GM12878 (cell line): Measurements from ENCODE around the gene STEAP2. TPM values are rescaled to one million over a fixed set of nuclear protein-coding genes. Genes with fewer than 3 reads are reported as not detected.

Experiments used
- ATAC-seq: fragments of 200-7000 bp; cut with Tn5 transposase; 3 replicates; pipeline ENCODE4 v1.9.1; 2020; ENCODE audit warnings: mild to moderate bottlenecking, moderate library complexity
- BruUV-seq: library from RNA; stranded (reverse); fragments of 400-500 nt; replicated peaks from 2 replicates; lab custom pipeline; 2021; lab: Mats Ljungman, UMichigan
- CTCF ChIA-PET: fragments of 300-600 bp; sonication (Branson Sonifier 250); formaldehyde crosslinking; extraction: SDS; loops from one replicate; lab custom pipeline; 2021; ENCODE audit warnings: inconsistent platforms; lab: Yijun Ruan, JAX
- POLR2A ChIA-PET: fragments of 350-600 bp; formaldehyde crosslinking; extraction: SDS; loops from one replicate; lab custom pipeline; 2021; ENCODE audit warnings: inconsistent platforms; lab: Charles Lee
- RAD21 ChIA-PET: fragments of 300-600 bp; sonication (Branson Sonifier 250); formaldehyde crosslinking; loops from one replicate; lab custom pipeline; 2023; ENCODE audit warnings: antibody characterized with exemption; ENCODE audit not compliant: unreplicated experiment; lab: Charles Lee
- SMC1A ChIA-PET: fragments of 300-600 bp; sonication (Branson Sonifier 250); formaldehyde crosslinking; loops from one replicate; lab custom pipeline; 2023; ENCODE audit not compliant: unreplicated experiment, uncharacterized antibody; lab: Charles Lee
- DNase-seq: peaks from one replicate; pipeline ENCODE4 v3.0.0-alpha.2; 2011; ENCODE audit warnings: low read depth, low spot score
- FAIRE-seq: peaks from 3 replicates; lab custom pipeline; 2011; peaks lifted over from hg19 to GRCh38; lab: Jason Lieb, UNC
- H2AFZ ChIP-seq: 2 replicates; pipeline ENCODE4 v1.6.0; 2011; ENCODE audit warnings: low read depth, low read length, control low read depth; ENCODE audit not compliant: control insufficient read depth
- H3K27ac ChIP-seq: 2 replicates; pipeline ENCODE4 v1.5.1; 2011; ENCODE audit warnings: control low read depth; ENCODE audit not compliant: control insufficient read depth, insufficient read depth
- H3K27me3 ChIP-seq, 2 experiments: replicated peaks in 1 of 2; 2 replicates each; pipeline versions ENCODE4 v1.6.0 to v1.6.1; 2011; ENCODE audit warnings: low read length in 1 of 2; ENCODE audit not compliant: control insufficient read depth in 2 of 2, insufficient read depth in 2 of 2
- H3K36me3 ChIP-seq, 2 experiments: 2 replicates each; pipeline ENCODE4 v1.5.1; 2011; ENCODE audit warnings: low read length in 1 of 2; ENCODE audit not compliant: control insufficient read depth in 2 of 2, insufficient read depth in 2 of 2
- H3K4me1 ChIP-seq: 2 replicates; pipeline ENCODE4 v1.6.1; 2011; ENCODE audit warnings: mild to moderate bottlenecking, low read length, moderate library complexity, mixed read lengths; ENCODE audit not compliant: control insufficient read depth, insufficient read depth
- H3K4me2 ChIP-seq: 2 replicates; pipeline ENCODE4 v1.6.0; 2011; ENCODE audit warnings: control low read depth; ENCODE audit not compliant: control insufficient read depth, insufficient read depth
- H3K4me3 ChIP-seq: fragments of 200-600 bp; sonication (generic); 2 replicates; pipeline ENCODE4 v1.5.1; 2016
- H3K79me2 ChIP-seq: 2 replicates; pipeline ENCODE4 v1.6.0; 2011; ENCODE audit warnings: low read length; ENCODE audit not compliant: control insufficient read depth, insufficient read depth
- H3K9ac ChIP-seq: 2 replicates; pipeline ENCODE4 v1.8.0; 2011; ENCODE audit warnings: low read length, control low read depth, mixed read lengths; ENCODE audit not compliant: control insufficient read depth, insufficient read depth
- H3K9me3 ChIP-seq: replicated peaks from 3 replicates; pipeline ENCODE4 v1.5.1; 2011; ENCODE audit warnings: mild to moderate bottlenecking, low read length; ENCODE audit not compliant: control insufficient read depth, insufficient read depth
- H4K20me1 ChIP-seq: 2 replicates; pipeline ENCODE4 v1.6.0; 2011; ENCODE audit not compliant: control insufficient read depth, insufficient read depth
- BCL11A ChIP-seq: IDR thresholded peaks from 2 replicates; pipeline ENCODE4 v1.6.1; 2011; ENCODE audit warnings: low read depth, low read length
- BHLHE40 ChIP-seq, 2 experiments: fragments of 450-650 bp in 1 of 2; IDR thresholded peaks; 2 replicates each; pipeline ENCODE4 v1.6.1; 2011 to 2017; ENCODE audit warnings: low read depth in 2 of 2, borderline replicate concordance in 1 of 2, improper control_type of control experiment in 1 of 2, low read length in 1 of 2, mild to moderate bottlenecking in 1 of 2
- CEBPB ChIP-seq, 2 experiments: fragments of 150-350 bp in 1 of 2; IDR thresholded peaks; 2 replicates each; pipeline ENCODE4 v1.6.1; 2012 to 2014; ENCODE audit warnings: low read depth in 2 of 2, low read length in 2 of 2, borderline replicate concordance in 1 of 2, inconsistent platforms in 1 of 2
- EGR1 ChIP-seq, 2 experiments: IDR thresholded peaks; 1 replicate in 1 of 2; 2 replicates in 1 of 2; pipeline ENCODE4 v1.6.1; 2011 to 2012; ENCODE audit warnings: low read depth in 2 of 2, low read length in 2 of 2, borderline replicate concordance in 1 of 2, mild to moderate bottlenecking in 1 of 2, moderate library complexity in 1 of 2
- FOXK2 ChIP-seq: fragments of 450-650 bp; IDR thresholded peaks from 2 replicates; pipeline ENCODE4 v1.6.1; 2017; ENCODE audit warnings: mild to moderate bottlenecking, moderate library complexity
- FOXM1 ChIP-seq: IDR thresholded peaks from 2 replicates; pipeline ENCODE4 v1.6.1; 2012; ENCODE audit warnings: low read depth, mild to moderate bottlenecking, inconsistent platforms, low read length, moderate library complexity
- IKZF2 ChIP-seq, 2 experiments: fragments of 450-650 bp; IDR thresholded peaks; 2 replicates each; pipeline ENCODE4 v1.6.1; 2017; ENCODE audit warnings: mild to moderate bottlenecking in 2 of 2, moderate library complexity in 2 of 2
- KLF5 ChIP-seq: fragments of 450-650 bp; IDR thresholded peaks from 2 replicates; pipeline ENCODE4 v1.6.1; 2014; ENCODE audit warnings: mild to moderate bottlenecking; ENCODE audit not compliant: partially characterized antibody
- NBN ChIP-seq: fragments of 450-650 bp; IDR thresholded peaks from 2 replicates; pipeline ENCODE4 v1.6.1; 2016
- NKRF ChIP-seq: fragments of 450-650 bp; conservative IDR thresholded peaks from 2 replicates; pipeline ENCODE4 v1.6.1; 2017; ENCODE audit warnings: mild to moderate bottlenecking, moderate library complexity
- NRF1 ChIP-seq: conservative IDR thresholded peaks from 2 replicates; pipeline ENCODE4 v1.6.1; 2011; ENCODE audit warnings: mild to moderate bottlenecking, low read depth, low read length, improper control_type of control experiment
- RFX5 ChIP-seq: IDR thresholded peaks from 2 replicates; pipeline ENCODE4 v1.6.1; 2011; ENCODE audit warnings: low read depth, low read length, improper control_type of control experiment
- SMC3 ChIP-seq: IDR thresholded peaks from 2 replicates; pipeline ENCODE4 v1.6.1; 2011; ENCODE audit warnings: low read length, improper control_type of control experiment, borderline replicate concordance
- TARDBP ChIP-seq: IDR thresholded peaks from 2 replicates; pipeline ENCODE4 v1.6.1; 2016; ENCODE audit warnings: borderline replicate concordance
- ZNF687 ChIP-seq: fragments of 450-650 bp; IDR thresholded peaks from 2 replicates; pipeline ENCODE4 v1.6.1; 2017; ENCODE audit warnings: mild to moderate bottlenecking, moderate library complexity
- ZSCAN29 ChIP-seq: fragments of 450-650 bp; IDR thresholded peaks from 2 replicates; pipeline ENCODE4 v1.6.1; 2017; ENCODE audit warnings: mild to moderate bottlenecking, moderate library complexity
- WGBS: methylation state at CpG from one replicate; pipeline ENCODE4 v1.1.6; 2016; ENCODE audit warnings: low lambda C conversion rate; ENCODE audit not compliant: insufficient replicate concordance, insufficient coverage; ENCODE audit errors: missing lambda C conversion rate; 5-methylcytosine and 5-hydroxymethylcytosine counted together
- in situ Hi-C: fragments of 300-500 bp; cut with MboI; formaldehyde crosslinking; loops from 9 replicates; pipeline ENCODE4 v1.14.3; 2018; ENCODE audit warnings: mixed read lengths
- intact Hi-C: fragments of 100-400 bp; cut with micrococcal nuclease; formaldehyde crosslinking; loops from one replicate; pipeline ENCODE4 v1.14.2; 2022; ENCODE audit not compliant: unreplicated experiment
- polyA plus RNA-seq, 11 experiments: library from polyadenylated mRNA; depleted of rRNA in 4 of 11; unstranded in 6 of 11; stranded (reverse) in 5 of 11; fragments of >200 nt; fragmentation: Nextera tagmentation in 4 of 11; fragmentation: Illumina TruSeq in 1 of 11; extraction: Ambion mirVana in 4 of 11; extraction: Trizol in 1 of 11; gene quantifications; 1 replicate in 1 of 11; 2 replicates in 10 of 11; pipeline versions ENCODE4 v1.2.1 to v1.2.3, GENCODE V29; 2011 to 2016; ENCODE audit warnings: inconsistent platforms in 2 of 11, missing spikeins in 2 of 11, low read depth in 1 of 11
- total RNA-seq, 4 experiments: library from RNA; depleted of rRNA in 3 of 4; stranded (reverse); fragments of >200 nt in 3 of 4; fragmentation: Illumina TruSeq in 1 of 4; extraction: Trizol in 1 of 4; gene quantifications; 2 replicates each; pipeline versions ENCODE4 v1.2.1 to v1.2.3, GENCODE V29; 2013 to 2021
- TF ChIP-seq, protein P1 (sequence below): IDR thresholded peaks from 2 replicates; pipeline ENCODE4 v1.6.1; 2011; ENCODE audit warnings: mild to moderate bottlenecking, low read depth, low read length, moderate library complexity; ENCODE audit not compliant: insufficient replicate concordance
- TF ChIP-seq, protein P2 (sequence below): fragments of 450-650 bp; IDR thresholded peaks from 2 replicates; pipeline ENCODE4 v1.6.1; 2016; ENCODE audit warnings: mild to moderate bottlenecking

Gene STEAP2
- total and polyA plus RNA-seq, 10 of the 15 experiments (the other 5 are each of a cell fraction or from before 2014, with no cell fraction given) = 0.64 to 17.6 (median 1.8) TPM

- in situ Hi-C loops (no loop called here), intact Hi-C loops (no loop called here)
- H4K20me1 ChIP-seq = no peaks in the 10 kb centered on the region
- H3K4me3 ChIP-seq = no peak overlapping the region
- no peaks in the 10 kb centered on the region for H3K27me3 ChIP-seq
- ChIA-PET RAD21 (no interaction called here), CTCF (interaction anchor here (1.4 kb wide), 1 partner anchor 9 kb away, joined by 3 read pairs; no protein-coding TSS in a partner anchor)
- 73% methylated on average over 6 of the region's 6 CpGs for WGBS
- TF ChIP-seq FOXK2 (no peak), BCL11A (no peak), IKZF2 (IDR thresholded peaks at IDR 0.05) (no peak), NBN (no peak), CEBPB (IDR thresholded peaks at IDR 0.05; ENCODE audit: borderline replicate concordance in 1 of 2, low read depth in 2 of 2, low read length in 2 of 2) (no peak), ZNF687 (no peak), BHLHE40 (IDR thresholded peaks at IDR 0.05; ENCODE audit: borderline replicate concordance in 1 of 2, low read depth in 2 of 2, low read length in 1 of 2) (no peak), ZSCAN29 (no peak), KLF5 (no peak), NRF1 (no peak), RFX5 (no peak), SMC3 (no peak), EGR1 (IDR thresholded peaks at IDR 0.05; ENCODE audit: borderline replicate concordance in 1 of 2, low read depth in 2 of 2, low read length in 2 of 2) (no peak), NKRF (no peak), TARDBP (no peak), FOXM1 (no peak)
- TF ChIP-seq, protein P1, sequence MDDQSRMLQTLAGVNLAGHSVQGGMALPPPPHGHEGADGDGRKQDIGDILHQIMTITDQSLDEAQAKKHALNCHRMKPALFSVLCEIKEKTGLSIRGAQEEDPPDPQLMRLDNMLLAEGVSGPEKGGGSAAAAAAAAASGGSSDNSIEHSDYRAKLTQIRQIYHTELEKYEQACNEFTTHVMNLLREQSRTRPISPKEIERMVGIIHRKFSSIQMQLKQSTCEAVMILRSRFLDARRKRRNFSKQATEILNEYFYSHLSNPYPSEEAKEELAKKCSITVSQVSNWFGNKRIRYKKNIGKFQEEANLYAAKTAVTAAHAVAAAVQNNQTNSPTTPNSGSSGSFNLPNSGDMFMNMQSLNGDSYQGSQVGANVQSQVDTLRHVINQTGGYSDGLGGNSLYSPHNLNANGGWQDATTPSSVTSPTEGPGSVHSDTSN = no peak
- TF ChIP-seq, protein P2, sequence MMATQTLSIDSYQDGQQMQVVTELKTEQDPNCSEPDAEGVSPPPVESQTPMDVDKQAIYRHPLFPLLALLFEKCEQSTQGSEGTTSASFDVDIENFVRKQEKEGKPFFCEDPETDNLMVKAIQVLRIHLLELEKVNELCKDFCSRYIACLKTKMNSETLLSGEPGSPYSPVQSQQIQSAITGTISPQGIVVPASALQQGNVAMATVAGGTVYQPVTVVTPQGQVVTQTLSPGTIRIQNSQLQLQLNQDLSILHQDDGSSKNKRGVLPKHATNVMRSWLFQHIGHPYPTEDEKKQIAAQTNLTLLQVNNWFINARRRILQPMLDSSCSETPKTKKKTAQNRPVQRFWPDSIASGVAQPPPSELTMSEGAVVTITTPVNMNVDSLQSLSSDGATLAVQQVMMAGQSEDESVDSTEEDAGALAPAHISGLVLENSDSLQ = no peak
- TF ChIP-seq, all 136 proteins: peak for 0
- POLR2A ChIA-PET = no interaction called here
- no peaks in the 10 kb centered on the region for H3K79me2 ChIP-seq
- DNase-seq = no peak
- H3K9me3 ChIP-seq = no peaks in the 10 kb centered on the region
- ATAC-seq = no peak
- H3K27ac ChIP-seq = no peak overlapping the region
- FAIRE-seq = no peak
- SMC1A ChIA-PET = interaction anchor here (0.6 to 12.3 kb wide), 3 partner anchors 15 to 80 kb away, joined by 3 to 116 read pairs (median 4); partner anchors contain the start of gene STEAP2
- H3K4me2 ChIP-seq = no peak overlapping the region
- H2AFZ ChIP-seq = no peak overlapping the region
- no peaks in the 10 kb centered on the region for H3K36me3 ChIP-seq
- no peaks in the 10 kb centered on the region for H3K4me1 ChIP-seq
- no TSS peak for BruUV-seq
- no peak overlapping the region for H3K9ac ChIP-seq
Measured at GRCh38 chr7:90233569-90233968, 22.0 kb downstream of the STEAP2 start.
